HCT116 (cell line): Measurements from ENCODE around the gene PCIF1. TPM values are rescaled to one million over a fixed set of nuclear protein-coding genes. Genes with fewer than 3 reads are reported as not detected.

Experiments used
- ATAC-seq: fragments of 200-7000 bp; cut with Tn5 transposase; 2 replicates; pipeline ENCODE4 v1.9.1; 2020; ENCODE audit warnings: mild to moderate bottlenecking, moderate library complexity
- BruUV-seq: library from RNA; stranded (reverse); fragments of 400-500 nt; replicated peaks from 2 replicates; lab custom pipeline; 2021; lab: Mats Ljungman, UMichigan
- CTCF ChIA-PET: fragments of 300-600 bp; sonication (Branson Sonifier 250); formaldehyde crosslinking; loops from one replicate; lab custom pipeline; 2021; ENCODE audit warnings: antibody characterized with exemption; lab: Charles Lee
- POLR2A ChIA-PET: fragments of 300-600, 350-600 bp; sonication (Branson Sonifier 250); formaldehyde crosslinking; loops from one replicate; lab custom pipeline; 2021; ENCODE audit warnings: antibody characterized with exemption; lab: Charles Lee
- RAD21 ChIA-PET, 2 experiments: fragments of 300-600 bp; sonication (Branson Sonifier 250); formaldehyde crosslinking; loops; one replicate each; lab custom pipeline; 2023; ENCODE audit warnings: low total read pairs in 2 of 2; ENCODE audit not compliant: uncharacterized antibody in 2 of 2, unreplicated experiment in 2 of 2, low non-redundant PET in 1 of 2; lab: Charles Lee
- DNase-seq: peaks from one replicate; pipeline ENCODE4 v3.0.0-alpha.2; 2010; ENCODE audit warnings: low read depth, low spot score
- H2AFZ ChIP-seq: fragments of 200-600 bp; shearing (Covaris generic), sonication (generic); 2 replicates; pipeline ENCODE4 v1.6.1; 2017; ENCODE audit warnings: low read depth, mixed run types, mixed read lengths, antibody characterized with exemption, low read length; ENCODE audit not compliant: poor library complexity, severe bottlenecking
- H3K27ac ChIP-seq: 2 replicates; pipeline ENCODE4 v1.5.1; 2012; ENCODE audit warnings: low read depth, low read length
- H3K27me3 ChIP-seq: fragments of 200-600 bp; sonication (generic); 2 replicates; pipeline ENCODE4 v1.6.1; 2016; ENCODE audit warnings: mixed run types, low read length, mixed read lengths; ENCODE audit not compliant: insufficient read depth
- H3K36me3 ChIP-seq, 2 experiments: fragments of 200-500 bp in 1 of 2; fragments of 200-600 bp in 1 of 2; sonication (Bioruptor generic) in 1 of 2; sonication (generic) in 1 of 2; 2 replicates each; pipeline versions ENCODE4 v1.5.1 to v1.6.1; 2014 to 2016; ENCODE audit warnings: low read length in 2 of 2, inconsistent platforms in 1 of 2, mixed read lengths in 1 of 2, mixed run types in 1 of 2; ENCODE audit not compliant: insufficient read depth in 2 of 2, control insufficient read depth in 1 of 2
- H3K4me1 ChIP-seq, 2 experiments: fragments of 200-600 bp in 1 of 2; sonication (generic) in 1 of 2; 2 replicates each; pipeline versions ENCODE4 v1.5.1 to v1.6.1; 2012 to 2017; ENCODE audit warnings: low read length in 2 of 2, inconsistent platforms in 1 of 2, mild to moderate bottlenecking in 1 of 2, mixed read lengths in 1 of 2, mixed run types in 1 of 2, moderate library complexity in 1 of 2; ENCODE audit not compliant: insufficient read depth in 2 of 2, control insufficient read depth in 1 of 2
- H3K4me2 ChIP-seq: fragments of 200-600 bp; sonication (generic); 2 replicates; pipeline ENCODE4 v1.6.1; 2017; ENCODE audit warnings: mixed run types, low read length, mixed read lengths
- H3K4me3 ChIP-seq, 2 experiments: fragments of 200-600 bp in 1 of 2; sonication (generic) in 1 of 2; replicated peaks in 1 of 2; 2 replicates each; pipeline ENCODE4 v1.5.1; 2011 to 2016; ENCODE audit warnings: low read length in 2 of 2, control low read depth in 1 of 2, low read depth in 1 of 2, mild to moderate bottlenecking in 1 of 2, mixed read lengths in 1 of 2, mixed run types in 1 of 2
- H3K79me2 ChIP-seq: fragments of 200-600 bp; sonication (generic); 2 replicates; pipeline ENCODE4 v1.6.1; 2017; ENCODE audit warnings: mild to moderate bottlenecking, mixed run types, low read length, moderate library complexity, mixed read lengths; ENCODE audit not compliant: insufficient read depth
- H3K9ac ChIP-seq: fragments of 200-600 bp; sonication (generic); 2 replicates; pipeline ENCODE4 v1.6.1; 2016; ENCODE audit warnings: low read length, mixed read lengths
- H3K9me2 ChIP-seq: fragments of 200-600 bp; sonication (generic), shearing (Covaris generic); 2 replicates; pipeline ENCODE4 v1.6.1; 2017; ENCODE audit warnings: mixed run types, mild to moderate bottlenecking, moderate library complexity; ENCODE audit not compliant: insufficient read depth
- H3K9me3 ChIP-seq, 2 experiments: fragments of 200-500 bp in 1 of 2; fragments of 200-600 bp in 1 of 2; sonication (Bioruptor generic) in 1 of 2; sonication (generic) in 1 of 2; 2 replicates each; pipeline ENCODE4 v1.6.1; 2014 to 2017; ENCODE audit warnings: low read length in 2 of 2, mixed read lengths in 2 of 2, inconsistent platforms in 1 of 2, low read depth in 1 of 2, mild to moderate bottlenecking in 1 of 2, mixed run types in 1 of 2, moderate library complexity in 1 of 2; ENCODE audit not compliant: control insufficient read depth in 1 of 2, insufficient read depth in 1 of 2
- H4K20me1 ChIP-seq: fragments of 200-600 bp; sonication (generic), shearing (Covaris generic); 2 replicates; pipeline ENCODE4 v1.6.1; 2017; ENCODE audit warnings: mixed run types, mild to moderate bottlenecking, moderate library complexity; ENCODE audit not compliant: insufficient read depth
- CBX3 ChIP-seq: IDR thresholded peaks from 2 replicates; pipeline ENCODE4 v1.6.1; 2012; ENCODE audit warnings: low read depth
- EGR1 ChIP-seq: IDR thresholded peaks from 2 replicates; pipeline ENCODE4 v1.6.1; 2012; ENCODE audit warnings: low read depth
- ELF1 ChIP-seq: IDR thresholded peaks from 2 replicates; pipeline ENCODE4 v1.6.1; 2012; ENCODE audit warnings: low read depth, borderline replicate concordance
- EZH2 ChIP-seq: fragments of 200-600 bp; sonication (generic); IDR thresholded peaks from 2 replicates; pipeline ENCODE4 v1.6.1; 2017; ENCODE audit warnings: antibody characterized with exemption, mixed run types
- EZH2phosphoT487 ChIP-seq: fragments of 200-600 bp; IDR thresholded peaks from 2 replicates; pipeline ENCODE4 v1.6.1; 2018; ENCODE audit warnings: antibody characterized with exemption, borderline replicate concordance
- MAX ChIP-seq: IDR thresholded peaks from 2 replicates; pipeline ENCODE4 v1.6.1; 2012
- POLR2AphosphoS5 ChIP-seq: IDR thresholded peaks from 2 replicates; pipeline ENCODE4 v1.6.1; 2011; ENCODE audit warnings: mild to moderate bottlenecking, low read depth, low read length, moderate library complexity
- RAD21 ChIP-seq: IDR thresholded peaks from 2 replicates; pipeline ENCODE4 v1.6.1; 2012; ENCODE audit warnings: low read depth, mild to moderate bottlenecking
- REST ChIP-seq: IDR thresholded peaks from 2 replicates; pipeline ENCODE4 v1.6.1; 2012; ENCODE audit warnings: low read depth
- YY1 ChIP-seq: IDR thresholded peaks from 2 replicates; pipeline ENCODE4 v1.6.1; 2011; ENCODE audit warnings: low read length, low read depth, moderate library complexity, mild to moderate bottlenecking; ENCODE audit not compliant: insufficient replicate concordance; ENCODE audit errors: extremely low read depth
- ZBTB33 ChIP-seq: IDR thresholded peaks from 2 replicates; pipeline ENCODE4 v1.6.1; 2011; ENCODE audit warnings: mild to moderate bottlenecking, low read length, moderate library complexity; ENCODE audit not compliant: insufficient replicate concordance; ENCODE audit errors: extremely low read depth
- ZFX ChIP-seq: fragments of 450-650 bp; IDR thresholded peaks from 2 replicates; pipeline ENCODE4 v1.6.1; 2017
- intact Hi-C: fragments of 100-400 bp; cut with micrococcal nuclease; formaldehyde crosslinking; loops from 2 replicates; pipeline ENCODE4 v1.10.0; 2022
- total RNA-seq: library from RNA; stranded (reverse); gene quantifications from one replicate; pipeline ENCODE4 v1.2.1, GENCODE V29; 2021; ENCODE audit not compliant: unreplicated experiment

Gene PCIF1
- total RNA-seq, 1 experiment from 2014 or later: 31.8 TPM

- no peaks in the 10 kb centered on the region for H3K36me3 ChIP-seq
- CTCF ChIA-PET: no interaction called here
Measured at GRCh38 chr20:45997187-45997586, 62.7 kb downstream of the PCIF1 start.

More at GRCh38 chr20:45997187-45997586, 62.7 kb downstream of the PCIF1 start:
- H3K4me2 ChIP-seq: no peak overlapping the region
- no peaks in the 10 kb centered on the region for H3K9me3 ChIP-seq
- no TSS peak for BruUV-seq
- H2AFZ ChIP-seq: no peak overlapping the region
- H3K9me2 ChIP-seq: no peaks in the 10 kb centered on the region
- no peak for TF ChIP-seq RAD21
- TF ChIP-seq MAX: no peak
- TF ChIP-seq YY1: no peak
- TF ChIP-seq EZH2phosphoT487: no peak
- no peak for TF ChIP-seq ELF1
- TF ChIP-seq ZFX: no peak
- TF ChIP-seq REST: no peak
- TF ChIP-seq EZH2: no peak
- TF ChIP-seq ZBTB33: no peak
- TF ChIP-seq EGR1: no peak
- no peak for TF ChIP-seq CBX3
- TF ChIP-seq POLR2AphosphoS5: no peak
- ChIA-PET POLR2A (no interaction called here), RAD21 (no interaction called here)
- H3K4me1 ChIP-seq: peaks cover 4 to 16% of the 10 kb centered on the region in 2 experiments; a peak in 3 of 4 replicates
- H3K27ac ChIP-seq: no peak overlapping the region
- no peaks in the 10 kb centered on the region for H3K27me3 ChIP-seq
- no peaks in the 10 kb centered on the region for H3K79me2 ChIP-seq
- H3K4me3 ChIP-seq: no peak overlapping the region
- no peak overlapping the region for H3K9ac ChIP-seq
- no peak for DNase-seq
- ATAC-seq: no peak
- no peaks in the 10 kb centered on the region for H4K20me1 ChIP-seq
- intact Hi-C loops: no loop called here

Other genes starting within 250 kb of the PCIF1 start
- gene WFDC13, start 232.6 kb upstream of the PCIF1 start, total RNA-seq: not detected
- gene WFDC10B, start 229.7 kb upstream of the PCIF1 start, total RNA-seq: not detected
- gene SPINT4, start 212.3 kb upstream of the PCIF1 start, total RNA-seq: not detected
- gene WFDC3, start 142.8 kb upstream of the PCIF1 start, total RNA-seq: 4.7 TPM
- gene DNTTIP1, start 142.7 kb upstream of the PCIF1 start, total RNA-seq: 61.0 TPM
- 205 TPM for gene UBE2C, start 122.0 kb upstream of the PCIF1 start, total RNA-seq
- not detected for gene TNNC2, start 107.4 kb upstream of the PCIF1 start, total RNA-seq
- 11.9 TPM for gene SNX21, start 100.9 kb upstream of the PCIF1 start, total RNA-seq
- gene ACOT8, start 77.3 kb upstream of the PCIF1 start, total RNA-seq: 12.2 TPM
- 1.8 TPM for gene ZSWIM3, start 77.1 kb upstream of the PCIF1 start, total RNA-seq
- 13.0 TPM for gene ZSWIM1, start 53.5 kb upstream of the PCIF1 start, total RNA-seq
- 0.42 TPM for gene SPATA25, start 47.1 kb upstream of the PCIF1 start, total RNA-seq
- gene NEURL2, start 43.5 kb upstream of the PCIF1 start, total RNA-seq: 0.96 TPM
- gene CTSA, start 43.3 kb upstream of the PCIF1 start, total RNA-seq: 109 TPM
- gene PLTP, start 22.5 kb upstream of the PCIF1 start, total RNA-seq: 4.7 TPM
- 20.8 TPM for gene ZNF335, start 37.5 kb downstream of the PCIF1 start, total RNA-seq
- gene MMP9, start 74.2 kb downstream of the PCIF1 start, total RNA-seq: 0.32 TPM
- gene SLC12A5, start 94.5 kb downstream of the PCIF1 start, total RNA-seq: 1.9 TPM
- 31.6 TPM for gene NCOA5, start 155.3 kb downstream of the PCIF1 start, total RNA-seq
- gene CD40, start 183.6 kb downstream of the PCIF1 start, total RNA-seq: 21.3 TPM